NCI-H2171 treated with DMSO at 0.1 percent for 48 hours (cell line): ENCODE results near the gene CHST7.

ENCODE experiments used
- DNase-seq: peaks from one replicate; lab custom pipeline; 2025; lab: John Stamatoyannopoulos, UW

Gene CHST7

DNA sequence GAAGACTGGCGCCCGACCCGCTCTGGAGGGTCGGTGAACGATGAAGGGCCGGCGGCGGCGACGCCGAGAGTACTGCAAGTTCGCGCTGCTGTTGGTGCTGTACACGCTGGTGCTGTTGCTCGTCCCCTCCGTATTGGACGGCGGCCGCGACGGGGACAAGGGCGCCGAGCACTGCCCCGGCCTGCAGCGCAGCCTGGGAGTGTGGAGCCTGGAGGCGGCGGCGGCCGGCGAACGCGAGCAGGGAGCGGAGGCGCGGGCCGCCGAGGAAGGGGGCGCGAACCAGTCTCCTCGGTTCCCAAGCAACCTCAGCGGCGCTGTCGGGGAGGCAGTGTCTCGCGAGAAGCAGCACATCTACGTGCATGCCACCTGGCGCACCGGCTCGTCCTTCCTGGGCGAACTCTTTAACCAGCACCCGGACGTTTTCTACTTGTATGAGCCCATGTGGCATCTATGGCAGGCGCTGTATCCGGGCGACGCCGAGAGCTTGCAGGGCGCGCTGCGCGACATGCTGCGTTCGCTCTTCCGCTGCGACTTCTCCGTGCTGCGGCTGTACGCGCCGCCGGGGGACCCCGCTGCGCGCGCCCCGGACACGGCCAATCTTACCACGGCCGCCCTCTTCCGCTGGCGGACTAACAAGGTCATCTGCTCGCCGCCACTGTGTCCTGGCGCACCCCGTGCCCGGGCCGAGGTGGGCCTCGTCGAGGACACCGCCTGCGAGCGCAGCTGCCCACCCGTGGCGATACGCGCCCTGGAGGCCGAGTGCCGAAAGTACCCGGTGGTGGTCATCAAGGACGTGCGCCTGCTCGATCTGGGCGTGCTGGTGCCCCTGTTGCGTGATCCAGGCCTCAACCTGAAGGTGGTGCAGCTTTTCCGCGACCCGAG lies 568 bp downstream of the CHST7 start:
- peak; percentile 61 for DNase-seq

DNA sequence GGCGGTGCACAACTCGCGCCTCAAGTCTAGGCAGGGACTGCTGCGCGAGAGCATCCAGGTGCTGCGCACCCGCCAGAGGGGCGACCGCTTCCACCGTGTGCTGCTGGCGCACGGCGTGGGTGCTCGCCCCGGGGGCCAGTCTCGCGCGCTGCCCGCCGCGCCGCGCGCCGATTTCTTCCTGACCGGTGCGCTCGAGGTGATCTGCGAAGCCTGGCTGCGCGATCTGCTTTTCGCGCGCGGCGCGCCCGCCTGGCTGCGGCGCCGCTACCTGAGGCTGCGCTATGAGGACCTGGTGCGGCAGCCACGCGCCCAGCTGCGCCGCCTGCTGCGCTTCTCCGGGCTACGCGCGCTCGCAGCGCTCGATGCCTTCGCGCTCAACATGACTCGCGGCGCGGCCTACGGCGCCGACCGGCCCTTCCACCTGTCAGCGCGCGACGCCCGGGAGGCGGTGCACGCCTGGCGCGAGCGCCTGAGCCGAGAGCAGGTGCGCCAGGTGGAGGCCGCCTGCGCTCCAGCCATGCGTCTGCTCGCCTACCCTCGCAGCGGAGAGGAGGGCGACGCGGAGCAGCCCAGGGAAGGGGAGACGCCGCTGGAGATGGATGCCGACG lies 1.3 kb downstream of the CHST7 start:
- peak; percentile 60 for DNase-seq

DNA sequence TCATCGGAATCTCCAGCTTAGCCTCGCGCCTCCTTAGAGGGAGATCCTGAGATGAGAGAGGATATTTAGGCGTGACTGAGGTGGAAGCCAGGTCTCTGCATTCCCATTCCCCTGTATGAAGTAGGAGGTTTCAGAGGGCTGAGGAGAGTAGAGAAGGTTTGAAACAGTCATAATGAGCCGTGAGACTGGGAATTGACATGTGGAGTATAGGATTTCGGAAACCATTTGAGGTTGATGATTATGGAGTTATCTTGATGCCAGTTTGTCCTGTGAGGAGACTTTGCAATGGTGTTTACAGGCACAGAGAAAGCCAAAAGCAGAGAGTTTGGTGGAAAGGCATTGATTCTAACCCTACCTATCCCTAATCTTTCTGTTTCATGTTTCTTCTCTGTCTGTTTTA lies 2.0 kb downstream of the CHST7 start:
- peak; percentile 26 for DNase-seq

DNA sequence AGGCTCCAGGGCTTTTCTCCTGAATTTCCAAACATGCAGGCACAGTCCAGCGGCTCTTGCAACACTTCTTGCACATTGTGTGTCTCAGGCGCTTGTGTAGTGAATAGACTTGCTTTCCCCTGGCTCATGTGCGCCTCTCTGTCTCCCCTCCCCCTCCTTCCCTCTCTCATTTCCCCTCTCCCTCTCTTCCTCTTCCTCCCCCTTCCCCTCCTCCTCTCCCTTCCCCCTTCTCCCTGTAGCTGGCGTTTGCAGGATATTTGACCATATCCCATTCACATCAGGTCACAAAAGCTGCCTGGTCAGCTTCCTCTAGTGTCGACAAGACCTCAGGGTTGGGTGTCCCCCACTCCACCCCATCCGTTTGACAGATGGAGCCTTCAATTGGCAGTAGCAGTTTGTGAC lies 2.4 kb downstream of the CHST7 start:
- DNase-seq = peak; percentile 6

- DNase-seq = no peak
Measured at GRCh38 chrX:46576458-46576857, 2.9 kb downstream of the CHST7 start.

DNA sequence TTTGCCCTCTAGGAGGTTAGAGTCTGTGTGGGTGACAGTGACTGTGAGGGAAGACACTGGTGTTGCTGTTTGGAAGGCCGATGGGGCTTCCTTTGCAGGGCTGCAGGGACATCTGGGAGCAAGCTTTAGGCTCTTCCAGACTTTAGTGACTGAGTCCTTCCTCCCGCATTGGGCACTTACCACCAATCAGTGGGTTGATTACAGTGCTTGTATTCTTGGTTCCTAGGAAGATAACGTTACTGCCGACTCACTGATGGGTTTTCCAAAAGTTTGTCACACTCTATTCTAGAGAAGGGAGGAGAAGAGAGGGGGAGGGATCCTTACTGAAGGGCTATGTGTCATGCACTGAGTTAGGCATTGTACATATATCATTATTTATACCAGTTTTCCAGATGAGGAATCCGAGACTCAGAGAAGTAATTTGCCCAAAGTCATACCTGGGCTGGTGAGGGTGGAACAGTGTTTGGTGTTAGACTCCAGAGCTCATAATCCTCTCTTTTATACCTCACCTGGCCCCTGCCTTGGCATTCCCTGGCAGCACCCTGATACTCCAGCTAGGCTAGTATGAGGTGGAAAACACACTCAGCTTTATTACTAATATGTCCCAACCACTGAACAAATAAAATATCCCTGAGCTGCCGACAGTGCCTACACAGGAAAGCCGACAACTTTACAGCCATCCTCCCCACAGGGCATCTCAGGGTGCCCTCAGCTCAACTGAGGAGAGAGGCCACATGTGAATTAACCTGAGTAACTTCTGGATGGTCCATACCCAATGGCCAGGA lies 3.8 kb downstream of the CHST7 start:
- no peak for DNase-seq

DNA sequence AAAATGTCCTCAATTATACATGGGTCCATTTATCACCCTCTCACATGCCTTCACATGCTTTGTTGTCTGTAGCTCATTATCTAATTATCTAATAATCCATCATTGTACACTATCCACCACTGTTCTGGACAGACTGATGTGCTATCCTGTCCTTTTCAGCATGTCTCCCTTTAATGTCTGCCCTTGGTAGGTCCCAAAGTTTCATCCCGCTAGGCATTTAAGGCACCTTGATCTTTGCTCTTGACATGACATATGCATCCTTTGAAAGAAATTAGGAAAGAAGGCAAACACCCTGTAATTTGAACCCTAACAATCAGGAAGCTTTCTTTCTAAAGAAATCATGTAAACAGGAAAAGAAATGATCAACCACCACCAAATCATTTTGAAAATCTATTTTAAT lies 5.7 kb downstream of the CHST7 start:
- DNase-seq = no peak

DNA sequence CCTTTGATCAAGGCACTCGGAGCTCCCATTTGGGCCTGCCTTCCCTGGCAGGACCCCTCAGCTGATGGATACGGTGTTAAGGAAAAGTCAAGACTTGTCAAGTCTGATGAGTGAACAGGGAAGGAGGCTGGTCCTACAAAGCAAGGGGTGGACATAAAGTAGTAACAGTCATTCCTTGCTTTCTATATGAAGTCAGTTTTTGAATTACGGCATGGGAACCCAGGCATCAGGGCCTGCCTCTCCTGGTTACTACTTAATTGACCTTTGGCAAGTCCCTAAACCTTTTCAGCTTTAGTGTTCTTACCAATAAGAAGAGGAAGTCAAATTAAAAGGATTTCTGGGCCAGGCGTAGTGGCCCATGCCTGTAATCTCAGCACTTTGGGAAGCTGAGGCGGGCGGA lies 7.0 kb downstream of the CHST7 start:
- no peak for DNase-seq

- DNase-seq = no peak
Measured at GRCh38 chrX:46582325-46582724, 8.8 kb downstream of the CHST7 start.

DNA sequence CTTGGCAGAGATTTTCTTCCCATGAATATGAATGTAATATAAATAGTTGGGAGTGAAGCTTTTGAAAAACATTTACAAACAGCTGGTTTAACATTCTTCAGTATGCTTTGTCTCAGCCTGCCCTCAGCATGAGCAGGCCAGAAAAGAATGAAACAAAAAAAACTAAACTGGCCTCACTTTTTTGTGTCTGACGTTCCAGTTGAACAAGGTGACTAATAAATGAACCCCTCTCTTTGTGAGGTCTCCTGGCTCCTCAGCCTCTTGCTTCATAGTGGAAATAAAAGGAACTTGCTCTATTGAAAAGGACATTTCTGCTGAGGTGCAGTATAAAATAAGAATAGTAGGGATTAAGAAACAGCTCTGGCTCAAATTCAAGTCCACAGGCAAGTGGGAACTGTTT lies 9.4 kb downstream of the CHST7 start:
- no peak for DNase-seq

- no peak for DNase-seq
Measured at GRCh38 chrX:46584736-46585135, 11.2 kb downstream of the CHST7 start.

DNA sequence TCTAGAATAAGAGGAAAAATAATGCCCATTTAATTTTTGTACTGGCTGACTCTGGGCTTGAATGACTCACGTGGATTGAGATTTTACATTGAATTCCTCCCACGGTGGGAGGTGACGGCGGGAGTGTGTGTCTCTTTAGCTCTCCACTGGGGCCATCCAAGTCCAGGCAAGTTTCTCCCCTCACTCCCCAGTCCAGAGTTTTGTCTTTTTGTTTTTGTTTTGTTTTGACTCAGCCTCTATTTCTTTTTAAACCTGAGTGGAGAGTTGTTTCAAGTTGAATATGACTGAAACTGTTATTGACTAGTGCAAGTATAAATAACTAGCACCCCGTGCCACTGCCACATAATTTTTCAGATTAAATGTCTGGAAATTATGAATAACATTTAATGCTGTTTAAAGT lies 13.6 kb downstream of the CHST7 start:
- DNase-seq = no peak

DNA sequence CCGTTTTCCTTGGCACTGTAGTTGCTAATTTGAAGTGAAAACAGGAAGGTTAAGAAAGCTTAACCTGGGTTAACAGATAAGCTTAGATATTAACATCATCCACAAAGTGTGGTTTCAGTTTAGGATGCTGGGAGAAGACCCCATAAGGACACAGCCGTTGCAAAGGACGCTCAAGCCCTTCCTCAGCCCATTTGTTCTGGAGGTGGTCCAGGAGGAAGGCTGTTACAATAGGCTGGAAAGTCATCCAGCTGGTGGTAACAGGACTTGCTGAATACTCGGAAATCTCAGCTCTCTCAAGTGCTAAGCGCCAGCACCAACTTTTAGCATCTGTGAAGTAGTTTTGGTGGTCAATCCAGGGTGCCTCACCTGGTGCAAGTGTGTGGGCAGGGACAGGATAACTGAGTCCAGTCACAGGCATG lies 14.2 kb downstream of the CHST7 start:
- no peak for DNase-seq

DNA sequence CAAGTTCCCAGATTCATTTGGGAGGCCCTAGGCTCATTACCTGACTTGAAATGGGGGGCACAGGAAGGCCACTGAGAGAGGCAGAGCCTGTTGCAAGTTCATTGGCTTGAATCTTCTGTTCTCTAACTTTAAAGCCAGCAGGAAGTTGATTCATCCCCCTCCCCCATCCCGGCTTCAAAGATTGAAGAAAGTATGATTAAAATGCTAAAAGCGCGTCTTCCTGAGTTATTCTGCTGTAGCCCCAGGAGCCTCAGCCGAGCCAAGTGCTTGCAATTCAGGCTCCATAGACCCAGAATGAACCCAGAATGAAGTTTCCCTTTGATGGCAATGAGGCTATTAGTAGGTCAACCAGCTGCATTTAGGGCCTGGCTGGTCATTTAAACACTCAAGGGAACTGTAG lies 14.7 kb downstream of the CHST7 start:
- no peak for DNase-seq

DNA sequence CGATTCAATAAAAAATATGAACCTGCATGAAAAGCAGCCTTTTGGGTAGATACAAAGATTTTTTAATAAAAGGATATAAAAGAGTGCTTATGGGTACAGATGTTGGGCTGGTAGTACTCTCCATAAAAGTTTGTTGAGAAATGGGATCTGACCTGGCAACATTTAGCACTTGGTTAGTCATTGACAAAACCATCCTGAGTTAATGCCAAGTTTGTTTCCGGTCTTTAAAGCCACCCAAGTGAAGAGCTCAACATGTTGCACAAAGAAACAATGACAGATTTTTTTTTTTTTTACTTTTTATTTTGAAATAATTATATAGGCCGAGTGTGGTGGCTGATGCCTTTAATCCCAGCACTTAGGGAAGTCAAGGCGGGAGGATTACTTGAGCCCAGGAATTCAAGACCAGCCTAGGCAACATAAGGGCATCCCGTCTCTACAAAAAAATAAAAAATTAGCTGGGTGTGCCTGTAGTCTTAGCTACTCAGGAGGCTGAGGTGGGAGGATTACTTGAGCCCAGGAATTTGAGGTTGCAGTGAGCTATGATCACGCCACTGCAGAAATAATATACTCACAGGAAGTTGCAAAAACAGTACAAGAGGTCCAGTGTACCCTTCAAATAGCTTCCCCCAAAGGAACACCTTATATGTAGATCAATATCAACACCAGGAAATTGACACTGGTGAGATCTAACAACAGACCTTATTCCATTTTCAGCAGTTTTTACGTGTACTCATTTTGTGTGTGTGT lies 16.6 kb downstream of the CHST7 start:
- DNase-seq = no peak

- no peak for DNase-seq
Measured at GRCh38 chrX:46595084-46595483, 21.5 kb downstream of the CHST7 start.

DNA sequence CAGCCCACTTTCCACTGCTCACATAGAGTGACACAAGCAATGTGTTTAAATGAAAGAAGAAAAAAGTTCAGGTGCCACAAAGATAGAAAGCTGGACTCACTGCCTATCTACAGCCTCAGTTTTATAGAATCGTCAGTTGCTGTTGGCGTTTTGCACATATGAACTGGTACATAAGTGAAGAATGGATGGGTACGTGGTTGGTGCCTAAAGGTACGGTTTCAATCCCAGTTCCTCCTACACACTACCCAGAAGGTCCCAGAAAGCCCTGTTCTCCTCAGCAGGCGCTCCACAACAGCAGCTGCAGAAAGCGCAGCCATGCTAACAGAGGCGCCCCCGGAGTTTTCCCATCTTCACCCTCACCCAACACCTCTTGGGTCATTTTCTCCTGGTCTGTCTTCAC lies 23.6 kb downstream of the CHST7 start:
- no peak for DNase-seq

- DNase-seq = no peak
Measured at GRCh38 chrX:46597771-46598170, 24.2 kb downstream of the CHST7 start.

DNA sequence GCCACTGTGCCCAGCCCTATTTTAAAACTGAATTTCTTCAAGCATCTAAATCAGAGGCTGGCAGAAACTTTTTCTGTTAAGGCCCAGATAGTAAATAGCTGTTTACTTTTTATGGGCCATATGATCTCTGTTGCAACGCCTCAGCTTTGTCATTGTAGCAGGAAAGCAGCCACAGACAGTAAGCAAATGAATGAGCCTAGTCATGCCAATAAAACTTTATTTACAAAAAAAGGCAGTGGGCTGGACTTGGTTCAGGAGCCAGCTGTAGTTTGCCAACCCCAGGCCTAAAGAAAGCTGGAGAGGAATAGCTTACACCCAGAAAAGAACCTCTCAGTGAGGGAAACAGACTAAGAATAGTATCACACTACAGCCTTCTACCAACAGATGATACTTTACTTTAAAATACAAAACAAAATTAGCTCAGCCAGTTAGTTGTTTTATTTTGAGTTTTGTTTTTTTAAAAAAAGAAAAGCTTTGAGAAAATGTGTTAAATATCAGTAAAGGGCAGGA lies 25.5 kb downstream of the CHST7 start:
- no peak for DNase-seq

- no peak for DNase-seq
Measured at GRCh38 chrX:46601283-46601682, 27.7 kb downstream of the CHST7 start.

- no peak for DNase-seq
Measured at GRCh38 chrX:46602468-46603102, 29.0 kb downstream of the CHST7 start.
